Mammary epithelial cell (primary cell): ENCODE results near the gene DGKQ.

Experiments
- CTCF ChIP-seq, 2 donors: IDR thresholded peaks in 1 of 2; conservative IDR thresholded peaks in 1 of 2; 2 replicates each; pipeline ENCODE4 v1.5.1; 2011 to 2012; ENCODE audit warnings: inconsistent platforms in 2 of 2, low read length in 2 of 2, mild to moderate bottlenecking in 2 of 2, control low read depth in 1 of 2, low read depth in 1 of 2; ENCODE audit not compliant: insufficient read depth in 1 of 2; ENCODE audit errors: extremely low read depth in 1 of 2
- EZH2 ChIP-seq: IDR thresholded peaks from 2 replicates; pipeline ENCODE4 v1.6.1; 2012; ENCODE audit warnings: low read length, inconsistent platforms, borderline replicate concordance

DNA sequence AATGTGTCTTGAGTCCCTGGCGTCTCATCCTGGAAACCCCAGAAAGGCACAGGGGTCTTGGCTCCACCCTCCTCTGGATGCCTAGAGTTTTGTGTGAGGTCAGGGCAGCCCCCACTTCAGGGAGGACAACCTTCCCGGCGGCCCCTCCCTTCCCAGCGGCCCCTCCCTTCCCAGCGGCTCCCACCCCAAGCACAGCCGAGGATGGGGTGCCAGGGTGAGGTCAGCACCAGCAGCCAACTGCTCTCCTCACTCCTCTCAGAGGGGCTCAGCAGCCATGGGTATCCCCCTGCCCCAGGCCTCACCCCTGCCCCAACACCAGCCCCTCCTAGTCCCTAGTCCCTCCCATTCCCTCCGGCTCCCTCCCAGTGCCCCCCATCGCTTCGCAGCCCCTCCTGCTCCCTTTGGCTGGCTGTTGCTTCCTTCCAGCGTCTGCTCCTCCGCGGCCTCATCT is 17.4 kb downstream of the DGKQ start:
- no peak for TF ChIP-seq CTCF (conservative IDR thresholded peaks at IDR 0.05 in 1 of 2, IDR thresholded peaks at IDR 0.05 in 1 of 2; ENCODE audit: extremely low read depth in 1 of 2, insufficient read depth in 1 of 2, low read depth in 1 of 2, low read length in 2 of 2)
- TF ChIP-seq EZH2, result no peak
